Right lobe of liver (tissue), 4 donors: Measurements from ENCODE around the gene PAQR7.

Source experiments
- POLR2A ChIP-seq: fragments of 450-650 bp; IDR thresholded peaks from one replicate; pipeline ENCODE4 v1.6.1; 2017; ENCODE audit warnings: antibody characterized with exemption, mild to moderate bottlenecking
- TF ChIP-seq, protein P1 (sequence below), 4 donors: fragments of 200-600 bp in 3 of 4; fragments of 450-650 bp in 1 of 4; IDR thresholded peaks; one replicate each; pipeline versions ENCODE4 v1.5.1 to v1.8.0; 2016 to 2022; ENCODE audit warnings: antibody characterized with exemption in 4 of 4, mild to moderate bottlenecking in 2 of 4
- donor health status: DM: no; HTN: no; CAD: no.
- donor health status: DM: no; HTN: no; CAD: no.
- donor health status: DM: no; HTN: yes; CAD: no.

DNA sequence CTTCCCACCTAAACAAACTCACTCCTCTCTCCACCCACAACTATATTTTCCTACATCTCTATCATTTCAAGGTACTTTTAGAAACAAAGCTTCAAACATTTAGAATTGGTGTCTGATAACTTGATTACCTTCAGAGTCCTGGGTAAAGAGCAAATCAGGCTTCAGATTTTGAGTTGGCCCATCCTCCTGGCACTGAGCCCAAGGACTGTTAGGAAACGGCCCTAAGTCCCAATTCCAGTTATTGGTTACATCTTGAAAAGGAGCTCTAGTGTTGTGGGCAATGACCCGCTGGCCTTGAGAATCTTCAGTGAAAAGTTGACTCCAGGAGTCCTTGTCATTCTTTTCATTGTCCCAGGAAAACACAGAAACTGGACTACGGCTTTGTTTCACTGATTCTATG, 40.6 kb downstream of the PAQR7 start:
- no peak for TF ChIP-seq POLR2A
- TF ChIP-seq, protein P1, sequence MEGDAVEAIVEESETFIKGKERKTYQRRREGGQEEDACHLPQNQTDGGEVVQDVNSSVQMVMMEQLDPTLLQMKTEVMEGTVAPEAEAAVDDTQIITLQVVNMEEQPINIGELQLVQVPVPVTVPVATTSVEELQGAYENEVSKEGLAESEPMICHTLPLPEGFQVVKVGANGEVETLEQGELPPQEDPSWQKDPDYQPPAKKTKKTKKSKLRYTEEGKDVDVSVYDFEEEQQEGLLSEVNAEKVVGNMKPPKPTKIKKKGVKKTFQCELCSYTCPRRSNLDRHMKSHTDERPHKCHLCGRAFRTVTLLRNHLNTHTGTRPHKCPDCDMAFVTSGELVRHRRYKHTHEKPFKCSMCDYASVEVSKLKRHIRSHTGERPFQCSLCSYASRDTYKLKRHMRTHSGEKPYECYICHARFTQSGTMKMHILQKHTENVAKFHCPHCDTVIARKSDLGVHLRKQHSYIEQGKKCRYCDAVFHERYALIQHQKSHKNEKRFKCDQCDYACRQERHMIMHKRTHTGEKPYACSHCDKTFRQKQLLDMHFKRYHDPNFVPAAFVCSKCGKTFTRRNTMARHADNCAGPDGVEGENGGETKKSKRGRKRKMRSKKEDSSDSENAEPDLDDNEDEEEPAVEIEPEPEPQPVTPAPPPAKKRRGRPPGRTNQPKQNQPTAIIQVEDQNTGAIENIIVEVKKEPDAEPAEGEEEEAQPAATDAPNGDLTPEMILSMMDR (IDR thresholded peaks at IDR 0.05), result no peak
